Measurements from ENCODE around the gene NPTX1.

NPTX1 gene

DNA sequence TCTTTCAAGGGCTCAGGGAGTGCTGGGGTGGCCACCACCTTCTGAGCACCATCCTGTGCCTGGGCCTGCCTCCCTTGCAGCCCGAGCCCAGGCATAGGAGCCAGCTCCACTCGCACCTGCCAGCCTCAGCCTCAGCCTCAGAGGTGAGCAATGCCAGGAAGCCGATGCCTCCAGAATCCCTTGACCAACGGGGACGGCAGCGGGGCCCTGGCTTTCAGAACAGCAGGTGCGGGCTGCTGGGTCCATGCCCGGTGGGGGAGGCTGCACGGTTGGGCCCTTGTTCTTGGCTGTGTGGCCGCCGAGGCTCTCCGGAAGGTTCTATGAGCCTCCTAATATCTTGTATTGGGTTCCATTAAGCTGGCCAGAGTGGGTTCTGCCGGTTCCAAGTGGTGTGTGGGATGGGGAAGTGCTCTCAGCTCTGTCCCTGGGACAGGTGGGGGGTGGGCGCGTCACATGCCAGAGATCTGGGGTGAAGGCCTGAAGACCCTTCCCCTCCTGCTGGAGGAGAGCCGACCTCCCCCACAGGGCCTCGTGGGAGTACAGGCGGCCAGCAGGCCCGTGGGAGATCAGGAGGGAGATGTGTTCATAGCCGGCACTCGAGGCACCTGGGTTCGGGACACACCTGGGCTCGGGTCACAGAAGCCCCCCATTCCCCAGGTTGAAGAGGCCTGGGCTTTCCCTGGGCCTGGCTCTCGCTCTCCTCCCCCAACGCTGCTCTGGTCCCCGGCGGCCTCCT lies 27.0 kb downstream of the NPTX1 start:
- FAIRE-seq (no peak), DNase-seq (ENCODE audit: extremely low spot score, insufficient read length, low read depth) (no peak)

DNA sequence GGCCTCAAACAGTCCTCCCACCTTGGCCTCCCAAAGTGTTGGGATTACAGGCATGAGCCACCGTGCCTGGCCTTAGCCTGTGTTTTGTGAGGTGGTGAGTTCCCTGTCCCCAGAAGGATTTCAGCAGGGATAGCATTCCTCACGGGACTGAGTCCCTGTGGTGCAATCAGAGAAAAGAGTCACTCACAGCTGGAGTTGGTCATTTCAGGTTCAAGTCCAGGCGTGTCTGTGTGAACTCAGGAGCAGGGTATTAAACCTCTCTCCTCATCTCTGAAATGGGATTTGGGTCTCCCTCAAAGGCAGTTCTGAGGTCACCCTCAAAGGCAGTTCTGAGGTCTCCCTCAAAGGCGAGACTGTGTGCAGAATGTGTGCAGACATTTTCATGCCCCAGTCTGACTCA lies 28.6 kb downstream of the NPTX1 start:
- no peak for DNase-seq (ENCODE audit: extremely low spot score, insufficient read length, low read depth)

DNA sequence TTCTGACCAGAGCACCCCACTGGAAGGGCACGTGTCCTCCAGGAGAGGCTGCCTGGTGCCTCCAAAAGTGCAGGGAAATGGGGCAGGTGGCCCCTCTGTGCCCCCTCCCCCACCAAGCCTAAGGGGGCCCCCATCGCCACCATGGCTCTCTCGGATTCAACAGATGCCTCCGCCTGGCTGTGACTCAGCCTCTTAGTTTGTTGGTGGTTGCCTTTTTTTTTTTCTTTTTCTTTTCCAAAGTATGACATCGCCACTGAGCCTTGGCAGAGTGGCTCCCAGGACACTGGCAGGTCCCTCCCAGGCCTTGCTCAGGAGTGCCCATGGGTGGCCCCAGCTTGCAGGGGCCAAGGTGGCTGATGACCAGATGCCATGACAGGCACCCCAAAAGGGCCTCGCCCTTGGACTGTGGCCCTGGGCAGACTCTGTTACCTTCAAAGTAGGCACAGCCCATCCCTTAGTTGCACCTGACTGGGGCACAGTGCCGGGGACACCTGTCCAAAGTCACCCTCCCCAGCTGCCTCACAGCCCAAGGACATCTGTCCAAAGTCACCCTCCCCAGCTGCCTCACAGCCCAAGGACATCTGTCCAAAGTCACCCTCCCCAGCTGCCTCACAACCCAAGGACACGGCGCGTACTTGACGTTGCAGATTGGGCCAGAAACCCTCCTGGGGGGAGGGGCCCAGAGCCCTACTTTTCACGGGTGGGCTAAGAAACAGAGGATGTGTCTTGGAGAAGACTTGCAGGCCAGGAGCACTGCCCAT lies 29.6 kb downstream of the NPTX1 start:
- DNase-seq (ENCODE audit: extremely low spot score, insufficient read length, low read depth) = no peak
- no peak for FAIRE-seq

More for the DNA sequence above, 28.6 kb downstream of the NPTX1 start:
- no peak for FAIRE-seq

DNA sequence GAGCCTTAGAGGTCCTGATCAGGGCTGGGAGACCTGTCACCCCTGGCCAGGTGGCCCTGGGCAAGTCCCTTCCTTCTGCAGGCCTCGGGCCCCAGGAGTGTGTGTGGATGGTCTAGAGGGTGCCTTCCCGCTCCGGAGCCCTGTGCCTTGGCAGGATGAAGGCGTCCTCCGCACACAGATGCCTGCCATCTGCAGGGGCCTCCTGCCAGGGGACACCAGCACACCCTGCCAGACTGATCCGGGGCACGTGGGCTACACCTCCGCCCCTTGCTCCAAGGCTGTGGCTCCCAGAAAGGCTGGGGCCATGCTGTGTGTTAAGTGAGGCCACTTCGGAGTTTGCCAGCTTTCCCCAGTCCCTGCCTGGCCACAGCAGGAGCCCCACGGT lies 30.7 kb downstream of the NPTX1 start:
- no peak for DNase-seq (ENCODE audit: extremely low spot score, insufficient read length, low read depth)

DNA sequence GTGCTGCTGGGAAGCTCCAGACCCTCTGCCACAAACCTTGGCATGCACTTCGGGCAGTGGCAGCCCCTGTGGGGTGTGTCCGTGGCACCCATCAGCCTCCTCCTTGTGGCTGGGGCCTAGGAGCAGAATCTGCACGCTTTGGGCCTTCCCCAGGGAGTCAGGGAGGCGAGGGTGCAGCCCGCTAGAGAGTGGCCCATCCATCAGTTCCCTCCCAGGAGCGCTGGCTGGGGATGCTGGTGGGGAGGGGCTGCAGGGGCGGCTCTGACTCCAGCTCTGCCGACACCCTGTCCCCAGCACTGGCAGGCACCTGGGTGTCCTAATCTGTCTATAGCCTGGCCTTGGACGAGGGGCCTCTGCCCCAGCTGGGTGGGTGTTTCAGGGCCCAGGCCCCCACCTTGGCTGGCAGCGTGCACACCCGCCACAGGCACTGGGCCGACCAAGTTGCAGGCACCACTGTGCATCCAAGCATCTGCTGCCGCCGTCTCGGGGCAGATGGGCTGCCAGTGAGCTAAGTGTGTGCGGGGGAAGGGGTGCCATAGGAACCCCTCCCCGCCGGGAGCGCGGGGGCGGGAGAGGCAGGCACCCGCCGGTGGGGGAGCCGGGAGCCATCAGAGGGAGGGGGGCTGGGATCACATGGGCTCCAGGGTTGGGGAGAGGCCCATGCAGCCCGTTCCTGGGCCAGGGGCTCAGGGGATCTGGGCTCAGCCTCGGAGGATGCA lies 31.2 kb downstream of the NPTX1 start:
- FAIRE-seq = no peak

More for the DNA sequence above, 30.7 kb downstream of the NPTX1 start:
- FAIRE-seq = no peak

DNA sequence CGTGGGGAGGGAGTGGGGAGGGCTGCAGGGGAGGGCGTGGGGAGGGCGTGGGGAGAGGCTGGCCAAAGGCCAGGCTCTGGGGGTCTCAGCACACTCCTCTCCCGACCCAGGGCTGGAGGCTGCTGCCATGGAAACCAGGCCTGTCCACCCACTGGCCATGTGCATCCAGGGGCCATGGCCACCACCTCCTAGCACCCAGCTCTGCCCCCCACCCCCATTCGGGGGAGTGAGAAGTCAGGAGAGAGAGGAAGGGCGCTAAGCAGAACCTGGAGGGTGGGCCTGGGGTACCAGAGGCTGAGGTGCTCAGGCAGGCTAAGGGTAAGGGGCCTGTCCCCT lies 31.8 kb downstream of the NPTX1 start:
- FAIRE-seq (no peak), DNase-seq (ENCODE audit: extremely low spot score, insufficient read length, low read depth) (no peak)

More for the DNA sequence above, 31.2 kb downstream of the NPTX1 start:
- no peak for DNase-seq (ENCODE audit: extremely low spot score, insufficient read length, low read depth)

DNA sequence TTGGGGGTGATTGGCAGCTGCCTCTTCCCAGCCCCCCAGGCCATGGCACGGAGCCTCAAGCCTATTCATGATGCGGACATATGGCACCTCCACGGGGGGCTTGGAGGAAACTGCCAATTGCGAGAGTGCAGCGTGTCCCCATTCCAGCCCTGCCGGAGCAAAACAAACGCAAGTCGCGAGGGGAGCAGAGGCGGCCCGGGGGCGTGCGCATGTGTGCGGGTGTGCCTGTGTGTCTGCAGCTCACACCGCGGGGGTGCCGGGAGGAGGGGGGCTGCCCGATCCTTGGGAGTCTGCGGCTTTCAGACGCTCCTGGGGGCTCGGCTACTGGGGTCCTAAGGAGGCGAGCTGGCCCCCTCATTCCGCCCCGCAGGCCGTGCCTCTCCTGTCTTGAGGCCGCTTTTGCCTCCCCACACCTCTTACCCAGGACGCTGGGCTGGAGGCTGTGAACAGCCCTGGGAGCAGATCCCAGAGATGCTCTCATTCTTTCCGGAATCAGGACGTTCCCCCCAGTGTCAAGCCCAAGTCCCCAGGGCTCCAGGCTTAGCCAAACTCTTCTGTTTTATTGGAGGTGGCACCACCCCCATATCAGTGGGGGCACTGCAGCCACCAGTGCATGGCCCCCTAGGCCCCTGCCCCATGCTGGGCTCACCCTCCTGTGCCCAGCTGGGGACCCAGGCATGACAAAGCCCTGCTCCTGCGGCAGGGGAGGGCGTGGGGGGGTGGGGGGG lies 32.3 kb downstream of the NPTX1 start:
- FAIRE-seq (no peak), DNase-seq (ENCODE audit: extremely low spot score, insufficient read length, low read depth) (no peak)

DNA sequence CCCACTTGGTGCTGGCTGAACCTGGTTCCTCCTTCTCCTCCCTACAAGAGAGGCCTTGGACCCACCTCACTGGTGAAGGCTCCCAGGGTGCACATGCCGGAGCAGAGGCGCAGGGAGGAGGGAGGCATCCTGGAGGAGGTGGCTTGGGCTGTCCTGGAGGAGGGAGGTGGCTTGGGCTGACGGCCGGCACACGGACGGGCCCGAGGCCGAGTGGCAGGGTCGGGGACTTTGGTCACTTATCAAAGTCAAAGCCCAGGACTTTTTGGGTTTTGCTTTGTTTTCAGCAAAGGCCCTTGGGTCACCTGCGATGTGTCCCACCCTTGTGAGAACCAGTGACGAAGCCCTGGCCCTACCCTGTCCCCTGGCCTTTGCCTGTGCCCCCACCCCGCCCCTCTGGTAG lies 32.9 kb downstream of the NPTX1 start:
- FAIRE-seq (no peak), DNase-seq (ENCODE audit: extremely low spot score, insufficient read length, low read depth) (no peak)

DNA sequence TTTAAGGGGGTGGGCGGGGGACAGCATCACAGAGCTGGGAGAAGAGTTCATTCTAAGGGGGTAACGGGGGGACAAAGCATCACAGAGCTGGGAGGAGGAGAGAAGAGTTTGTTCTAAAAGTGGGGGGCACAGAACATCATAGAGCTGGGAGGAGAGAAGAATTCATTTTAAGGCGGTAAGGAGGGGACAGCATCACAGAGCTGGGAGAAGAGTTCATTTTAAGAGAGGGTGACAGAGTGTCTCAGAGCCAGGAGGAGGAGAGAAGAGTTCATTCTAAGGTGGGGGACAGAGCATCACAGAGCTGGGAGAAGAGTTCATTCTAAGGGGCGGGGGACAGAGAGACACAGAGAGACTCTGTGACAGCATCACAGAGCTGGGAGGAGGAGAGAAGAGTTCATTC lies 33.6 kb downstream of the NPTX1 start:
- no peak for DNase-seq (ENCODE audit: extremely low spot score, insufficient read length, low read depth)
- FAIRE-seq = no peak

DNA sequence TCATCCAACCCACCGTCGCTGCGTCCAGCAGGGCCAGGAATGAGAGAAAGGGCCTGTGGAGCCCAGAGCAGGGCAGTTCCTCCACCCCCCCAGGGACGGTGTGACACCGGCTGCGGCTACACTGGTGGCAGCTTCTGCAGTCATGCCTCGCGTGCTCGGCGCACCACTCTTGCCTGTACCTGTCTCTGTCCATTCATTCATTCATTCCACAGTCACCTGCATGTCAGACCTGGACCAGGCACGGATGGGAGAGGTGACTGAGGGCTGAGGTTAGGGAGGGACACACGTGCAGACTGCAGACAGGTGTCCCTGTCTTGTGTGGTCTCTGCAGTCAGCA lies 34.1 kb downstream of the NPTX1 start:
- DNase-seq (ENCODE audit: extremely low spot score, insufficient read length, low read depth) = no peak
- FAIRE-seq = no peak

DNA sequence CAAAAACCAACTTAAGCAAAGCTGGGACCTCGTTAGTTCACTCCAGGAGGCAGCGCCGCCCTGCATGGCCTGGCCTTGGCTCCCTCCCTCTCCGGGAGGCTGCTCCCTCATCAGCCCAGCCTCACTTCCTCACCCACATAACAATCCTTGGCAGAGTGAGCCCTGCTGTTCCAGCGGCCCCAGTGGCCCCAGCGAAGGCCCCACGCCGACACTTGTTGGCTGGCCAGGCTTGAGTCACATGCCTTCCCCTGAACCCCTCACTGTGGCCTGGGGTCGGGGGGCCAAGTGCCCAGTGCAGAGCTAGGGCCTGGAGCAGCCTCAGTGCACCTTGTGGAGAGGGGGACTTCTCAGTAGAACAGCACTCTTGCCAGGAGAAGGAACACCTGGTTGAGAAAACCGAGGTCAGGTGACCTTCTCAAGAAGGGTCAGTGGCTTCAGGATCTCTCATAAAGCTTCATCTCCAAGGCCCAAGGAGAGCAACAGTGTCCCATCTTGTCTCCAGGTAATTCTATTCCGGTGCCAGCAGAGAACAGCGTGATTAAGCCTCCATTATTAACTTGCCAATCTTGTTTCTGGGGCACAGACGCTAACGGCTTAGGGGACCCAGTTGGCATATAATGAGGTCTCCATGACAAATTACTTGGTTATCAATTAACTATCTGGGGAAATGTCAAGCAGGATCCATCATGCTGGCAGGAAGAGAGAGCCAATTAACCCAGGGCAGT lies 34.6 kb downstream of the NPTX1 start:
- DNase-seq (ENCODE audit: extremely low spot score, insufficient read length, low read depth) (no peak), FAIRE-seq (no peak)

DNA sequence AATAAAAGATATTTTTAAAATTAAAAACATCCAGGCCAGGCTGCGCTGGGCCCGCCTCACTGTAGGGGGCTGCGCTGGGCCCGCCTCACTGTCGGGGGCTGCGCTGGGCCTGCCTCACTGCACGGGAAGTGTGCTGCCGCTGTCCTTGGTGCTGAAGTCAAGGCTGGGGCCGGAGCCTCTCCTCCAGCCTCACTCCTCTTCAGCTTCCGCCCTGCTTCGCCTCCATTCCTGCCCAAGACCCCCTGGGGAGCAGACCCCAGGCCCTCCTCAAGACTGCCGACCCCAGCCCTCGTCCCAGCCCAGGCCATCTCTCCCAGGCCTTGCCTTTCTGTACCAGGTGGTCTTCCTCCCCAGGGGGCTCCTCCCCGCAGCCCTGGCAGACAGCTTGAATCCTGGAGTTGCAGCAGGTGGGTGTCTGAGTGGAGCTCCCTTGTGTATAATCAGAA lies 35.3 kb downstream of the NPTX1 start:
- FAIRE-seq (no peak), DNase-seq (ENCODE audit: extremely low spot score, insufficient read length, low read depth) (peak; percentile 52)

DNA sequence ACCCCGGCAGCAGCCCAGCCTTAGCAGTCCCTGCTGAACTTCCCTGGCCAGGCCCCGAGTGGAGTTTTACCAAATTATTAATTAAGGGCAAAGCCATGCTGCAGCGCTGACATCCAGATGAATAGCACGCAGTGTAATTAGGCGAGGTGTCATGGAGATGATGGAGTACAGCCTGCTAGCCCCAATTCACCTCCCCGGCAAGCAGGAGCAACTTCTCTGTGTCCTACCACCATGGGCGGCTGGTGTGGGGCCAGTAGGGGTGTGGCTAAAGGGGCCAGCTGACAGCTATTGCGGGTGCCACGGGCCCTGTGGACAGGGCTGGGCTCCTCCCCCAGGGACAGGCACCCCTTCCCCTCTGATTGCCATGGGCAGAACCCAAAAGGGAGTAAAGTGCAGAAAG lies 36.9 kb downstream of the NPTX1 start:
- no peak for DNase-seq (ENCODE audit: extremely low spot score, insufficient read length, low read depth)
- FAIRE-seq = no peak

DNA sequence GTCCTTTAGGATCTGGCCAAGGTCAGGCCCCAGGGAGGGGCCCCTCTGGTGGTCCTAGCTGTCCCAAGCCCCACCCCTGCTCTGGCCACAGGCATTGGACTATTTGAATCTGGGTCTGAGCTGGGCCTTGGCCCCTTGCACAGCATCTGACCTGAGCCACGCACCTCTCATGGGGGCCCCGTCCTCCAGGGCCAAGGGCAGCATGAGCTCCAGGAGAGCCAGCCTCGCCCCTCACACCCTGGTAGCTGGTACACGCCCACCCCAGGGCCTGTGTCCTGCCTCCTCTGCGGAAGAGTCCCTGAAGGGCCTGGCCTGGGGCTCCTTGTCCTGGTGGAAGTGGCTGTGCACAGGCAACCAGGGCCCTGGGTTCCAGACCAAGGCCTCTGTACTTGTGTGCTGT lies 37.6 kb downstream of the NPTX1 start:
- FAIRE-seq (no peak), DNase-seq (ENCODE audit: extremely low spot score, insufficient read length, low read depth) (no peak)

DNA sequence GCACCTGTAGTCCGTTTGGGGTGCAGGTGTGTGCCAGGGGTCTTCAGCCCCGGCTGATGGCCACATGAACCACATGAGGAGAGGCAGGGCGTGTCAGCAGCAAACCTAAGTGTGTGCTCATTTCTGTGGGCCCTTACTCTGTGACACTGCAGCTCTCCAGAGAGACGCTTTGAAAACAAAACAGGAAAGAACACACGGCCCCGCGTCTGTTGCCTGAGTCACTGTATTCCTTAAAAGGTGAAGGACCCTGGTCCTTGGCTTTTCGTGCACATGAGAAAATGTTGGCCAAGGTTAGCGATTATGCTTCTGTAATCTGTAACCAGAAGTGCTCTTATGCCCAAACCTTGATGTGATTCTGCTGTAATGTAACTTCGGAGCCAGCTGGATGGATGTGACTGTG lies 38.9 kb downstream of the NPTX1 start:
- DNase-seq (ENCODE audit: extremely low spot score, insufficient read length, low read depth) (no peak), FAIRE-seq (no peak)

DNA sequence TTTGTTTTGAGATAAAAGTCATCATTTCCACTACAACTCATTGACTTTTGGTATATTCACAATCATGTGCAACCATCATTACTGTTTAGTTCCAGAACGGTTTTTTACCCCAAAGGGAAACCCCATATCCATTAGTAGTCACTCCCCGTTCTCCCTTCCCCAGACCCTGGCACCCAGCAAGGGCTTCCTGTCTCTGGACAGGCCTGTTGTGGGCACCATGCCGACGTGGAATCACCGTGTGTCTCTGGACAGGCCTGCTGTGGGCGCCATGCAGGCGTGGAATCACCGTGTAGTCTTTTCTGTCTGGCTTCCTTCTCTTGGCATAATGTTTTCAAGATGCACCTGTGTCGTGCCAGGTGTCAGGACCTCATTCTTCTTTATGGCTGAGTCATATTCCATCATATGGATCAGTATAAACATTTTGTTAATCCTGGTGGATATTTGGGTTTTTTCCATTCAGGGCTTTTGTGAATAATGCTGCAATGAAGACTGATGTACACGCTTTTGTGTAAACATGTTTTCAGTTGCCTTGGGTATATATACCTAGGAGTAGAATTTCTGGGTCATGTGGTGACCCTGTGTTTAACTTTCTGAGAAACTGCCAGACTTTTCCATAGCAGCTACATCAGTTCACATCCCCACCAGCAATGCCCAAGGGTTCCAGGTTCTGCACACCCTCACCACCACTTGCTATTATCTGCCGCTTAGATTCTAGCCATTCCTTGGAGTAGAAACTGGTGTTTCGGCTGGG lies 42.3 kb downstream of the NPTX1 start:
- FAIRE-seq = no peak
- no peak for DNase-seq (ENCODE audit: extremely low spot score, insufficient read length, low read depth)

DNA sequence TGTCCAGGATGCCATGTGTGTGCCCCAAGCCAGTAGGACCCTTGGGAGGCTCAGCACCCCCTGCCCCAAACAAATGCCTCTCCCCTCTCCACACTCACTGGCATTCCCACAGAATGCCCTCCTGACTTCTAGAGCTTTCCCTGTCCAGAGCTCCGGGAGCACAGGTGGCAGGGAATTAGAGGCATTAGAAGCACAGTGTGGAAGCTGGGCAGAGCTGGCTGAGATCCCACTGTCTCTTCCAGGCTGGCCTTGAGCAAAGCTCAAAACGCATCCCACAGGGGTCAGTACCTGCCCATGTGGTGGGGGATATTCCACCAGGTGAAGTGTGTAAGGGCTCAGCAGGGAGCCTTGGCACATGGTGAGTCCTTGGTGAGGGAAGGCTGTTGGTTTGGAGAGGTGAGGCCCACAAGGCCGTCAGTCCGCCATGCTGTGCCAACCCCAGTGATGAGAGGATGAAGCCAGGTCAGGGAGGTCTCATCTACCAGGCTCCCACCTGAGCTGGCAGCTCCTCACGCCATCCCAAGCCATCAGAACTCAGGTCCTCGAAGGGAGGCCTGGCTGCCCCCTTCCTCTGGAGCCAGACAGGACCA lies 43.4 kb downstream of the NPTX1 start:
- FAIRE-seq (no peak), DNase-seq (ENCODE audit: extremely low spot score, insufficient read length, low read depth) (no peak)

DNA sequence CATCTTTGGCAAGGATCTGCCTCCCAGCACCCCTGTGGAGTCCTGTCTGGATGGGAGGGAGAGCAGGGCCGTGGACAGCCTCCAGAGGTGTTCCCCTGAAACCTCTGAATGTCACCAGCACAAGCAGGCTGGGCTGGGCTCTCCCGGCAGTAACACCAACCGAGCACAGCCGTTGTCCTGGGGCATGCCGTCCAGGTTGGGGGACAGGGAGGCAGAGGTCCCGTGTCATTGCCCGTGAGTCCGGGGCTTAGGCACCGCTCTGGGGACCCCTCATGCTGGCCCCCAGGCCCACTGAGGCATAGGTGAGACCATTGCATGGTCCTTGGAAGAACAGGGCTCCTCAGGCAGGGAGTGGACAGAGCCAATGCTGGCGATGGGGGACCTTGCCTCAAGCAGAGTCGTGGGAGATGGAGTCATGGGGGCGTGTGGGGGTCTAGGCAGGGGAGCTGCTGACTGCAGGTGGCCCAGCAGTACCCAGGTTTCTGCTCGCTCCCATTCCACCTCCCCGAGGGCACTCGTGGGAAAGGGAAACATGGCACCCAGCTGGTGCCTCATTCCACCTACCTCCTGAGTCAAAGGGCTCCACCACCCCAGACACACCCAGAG lies 44.0 kb downstream of the NPTX1 start:
- DNase-seq (ENCODE audit: extremely low spot score, insufficient read length, low read depth) (no peak), FAIRE-seq (no peak)
